IMR-90 (cell line): ENCODE results near the gene ZFP57. TPM values are rescaled to one million over a fixed set of nuclear protein-coding genes. Genes with fewer than 3 reads are reported as not detected.

Experiments used
- ATAC-seq: fragments of 200-7000 bp; cut with Tn5 transposase; 2 replicates; pipeline ENCODE4 v1.9.1; 2020; ENCODE audit warnings: low read depth, mild to moderate bottlenecking, moderate library complexity
- BruUV-seq: library from RNA; stranded (reverse); fragments of 400-500 nt; replicated peaks from 2 replicates; lab custom pipeline; 2021; lab: Mats Ljungman, UMichigan
- CTCF ChIA-PET: fragments of 300-600 bp; formaldehyde crosslinking; extraction: SDS; loops from one replicate; lab custom pipeline; 2021; ENCODE audit warnings: antibody characterized with exemption; lab: Yijun Ruan, JAX
- POLR2A ChIA-PET: fragments of 300-600 bp; sonication (Branson Sonifier 250); formaldehyde crosslinking; loops from one replicate; lab custom pipeline; 2022; ENCODE audit warnings: antibody characterized with exemption; ENCODE audit not compliant: unreplicated experiment; lab: Charles Lee
- DNase-seq: peaks from one replicate; pipeline ENCODE4 v3.0.0; 2013
- H2AFZ ChIP-seq: replicated peaks from 2 replicates; pipeline ENCODE3; 2013; ENCODE audit warnings: low read length, mild to moderate bottlenecking; ENCODE audit not compliant: poor library complexity
- H2AK5ac ChIP-seq: 2 replicates; pipeline ENCODE4 v1.6.1; 2013; ENCODE audit warnings: low read depth, low read length, inconsistent platforms
- H2AK9ac ChIP-seq: replicated peaks from 2 replicates; pipeline ENCODE3; 2013; ENCODE audit warnings: mild to moderate bottlenecking, low read depth, low read length, moderate library complexity; ENCODE audit not compliant: poor library complexity
- H2BK120ac ChIP-seq: 2 replicates; pipeline ENCODE4 v1.6.1; 2013; ENCODE audit warnings: low read depth, low read length, inconsistent platforms
- H2BK15ac ChIP-seq: 3 replicates; pipeline ENCODE4 v1.6.1; 2013; ENCODE audit warnings: low read depth, low read length, inconsistent platforms
- H2BK20ac ChIP-seq: 2 replicates; pipeline ENCODE4 v1.6.1; 2013; ENCODE audit warnings: low read depth, mild to moderate bottlenecking, inconsistent platforms, low read length, moderate library complexity
- H2BK5ac ChIP-seq: 2 replicates; pipeline ENCODE4 v1.6.1; 2013; ENCODE audit warnings: mild to moderate bottlenecking, low read depth, low read length, inconsistent platforms; ENCODE audit not compliant: poor library complexity, severe bottlenecking
- H3K14ac ChIP-seq: replicated peaks from 2 replicates; pipeline ENCODE4 v1.6.1; 2013; ENCODE audit warnings: low read depth, low read length, inconsistent platforms
- H3K18ac ChIP-seq: 2 replicates; pipeline ENCODE4 v1.6.1; 2013; ENCODE audit warnings: low read depth, low read length, control low read depth
- H3K23ac ChIP-seq: 2 replicates; pipeline ENCODE4 v1.6.1; 2013; ENCODE audit warnings: low read depth, low read length, inconsistent platforms
- H3K27ac ChIP-seq: 2 replicates; pipeline ENCODE4 v1.5.1; 2013; ENCODE audit warnings: mild to moderate bottlenecking, control low read depth, low read length; ENCODE audit not compliant: insufficient read depth
- H3K27me3 ChIP-seq: 2 replicates; pipeline ENCODE4 v1.6.1; 2013; ENCODE audit warnings: low read length; ENCODE audit not compliant: control insufficient read depth, insufficient read depth
- H3K36me3 ChIP-seq: 2 replicates; pipeline ENCODE4 v1.6.1; 2013; ENCODE audit warnings: low read length, mixed read lengths; ENCODE audit not compliant: control insufficient read depth, insufficient read depth
- H3K4ac ChIP-seq: 2 replicates; pipeline ENCODE4 v1.6.1; 2013; ENCODE audit warnings: low read depth, low read length, inconsistent platforms
- H3K4me1 ChIP-seq: 2 replicates; pipeline ENCODE4 v1.6.1; 2013; ENCODE audit warnings: low read length, mixed read lengths; ENCODE audit not compliant: control insufficient read depth, insufficient read depth
- H3K4me2 ChIP-seq: 2 replicates; pipeline ENCODE4 v1.6.1; 2013; ENCODE audit warnings: low read depth, mild to moderate bottlenecking, control low read depth, low read length, moderate library complexity
- H3K4me3 ChIP-seq: 2 replicates; pipeline ENCODE4 v1.5.1; 2013; ENCODE audit warnings: low read depth, mild to moderate bottlenecking, control low read depth, low read length, moderate library complexity; ENCODE audit not compliant: insufficient read depth
- H3K56ac ChIP-seq: 2 replicates; pipeline ENCODE4 v1.6.1; 2013; ENCODE audit warnings: low read length, inconsistent platforms; ENCODE audit not compliant: insufficient read depth; ENCODE audit errors: extremely low read depth
- H3K79me1 ChIP-seq, 2 experiments: 2 replicates each; pipeline ENCODE4 v1.6.1; 2013; ENCODE audit warnings: low read length in 2 of 2, inconsistent platforms in 1 of 2, low read depth in 1 of 2
- H3K9ac ChIP-seq: 2 replicates; pipeline ENCODE4 v1.6.1; 2013; ENCODE audit warnings: low read depth, low read length, control low read depth
- H3K9me1 ChIP-seq: 2 replicates; pipeline ENCODE4 v1.6.1; 2013; ENCODE audit warnings: low read length, inconsistent platforms; ENCODE audit not compliant: insufficient read depth
- H3K9me3 ChIP-seq: 2 replicates; pipeline ENCODE4 v1.6.1; 2013; ENCODE audit warnings: low read length; ENCODE audit not compliant: control insufficient read depth, insufficient read depth
- H4K20me1 ChIP-seq: 2 replicates; pipeline ENCODE4 v1.6.1; 2013; ENCODE audit warnings: low read length, inconsistent platforms; ENCODE audit not compliant: insufficient read depth
- H4K5ac ChIP-seq: 2 replicates; pipeline ENCODE4 v1.6.1; 2013; ENCODE audit warnings: mild to moderate bottlenecking, low read depth, low read length, control low read depth
- H4K8ac ChIP-seq, 2 experiments: 2 replicates each; pipeline ENCODE4 v1.6.1; 2013; ENCODE audit warnings: low read depth in 2 of 2, low read length in 2 of 2, control low read depth in 1 of 2, inconsistent platforms in 1 of 2
- H4K91ac ChIP-seq: 2 replicates; pipeline ENCODE4 v1.6.1; 2013; ENCODE audit warnings: low read depth, low read length, inconsistent platforms; ENCODE audit not compliant: insufficient read depth
- RCOR1 ChIP-seq: IDR thresholded peaks from 2 replicates; pipeline ENCODE4 v1.6.1; 2012; ENCODE audit warnings: mild to moderate bottlenecking, low read length, improper control_type of control experiment; ENCODE audit not compliant: insufficient replicate concordance
- WGBS, 2 experiments: methylation state at CpG; one replicate each; pipeline versions ENCODE4 v1.1.5 to v1.1.7; 2013; ENCODE audit warnings: missing lambda C conversion rate in 2 of 2; ENCODE audit not compliant: insufficient read length in 1 of 2; ENCODE audit errors: extremely low coverage in 2 of 2; 5-methylcytosine and 5-hydroxymethylcytosine counted together
- dilution Hi-C: fragments of 300-500 bp; cut with HindIII; formaldehyde crosslinking; loops from one replicate; pipeline ENCODE4 v1.14.3; 2018; ENCODE audit warnings: low sequenced_read_pairs; ENCODE audit not compliant: unreplicated experiment
- in situ Hi-C: fragments of 300-500 bp; cut with MboI; formaldehyde crosslinking; loops from 3 replicates; pipeline ENCODE4 v1.14.3; 2019; ENCODE audit warnings: low sequenced_read_pairs, inconsistent platforms, mixed read lengths
- intact Hi-C: fragments of 100-400 bp; cut with micrococcal nuclease; formaldehyde crosslinking; loops from 2 replicates; pipeline ENCODE4 v1.10.0; 2022
- polyA plus RNA-seq, 3 experiments: library from polyadenylated mRNA; depleted of rRNA; stranded (reverse); fragments of >200 nt; gene quantifications; 2 replicates each; pipeline ENCODE4 v1.2.3, GENCODE V29; 2012; ENCODE audit warnings: low replicate concordance in 1 of 3
- total RNA-seq: library from RNA; depleted of rRNA; stranded (reverse); fragments of >200 nt; gene quantifications from 2 replicates; pipeline ENCODE4 v1.2.3, GENCODE V29; 2012
- TF ChIP-seq, protein P1 (sequence below): conservative IDR thresholded peaks from 2 replicates; pipeline ENCODE4 v1.5.1; 2012; ENCODE audit warnings: mild to moderate bottlenecking, low read depth, low read length, improper control_type of control experiment

ZFP57 gene
- total and polyA plus RNA-seq, 2 of the 4 experiments (the other 2 are of a cell fraction) = not detected

DNA sequence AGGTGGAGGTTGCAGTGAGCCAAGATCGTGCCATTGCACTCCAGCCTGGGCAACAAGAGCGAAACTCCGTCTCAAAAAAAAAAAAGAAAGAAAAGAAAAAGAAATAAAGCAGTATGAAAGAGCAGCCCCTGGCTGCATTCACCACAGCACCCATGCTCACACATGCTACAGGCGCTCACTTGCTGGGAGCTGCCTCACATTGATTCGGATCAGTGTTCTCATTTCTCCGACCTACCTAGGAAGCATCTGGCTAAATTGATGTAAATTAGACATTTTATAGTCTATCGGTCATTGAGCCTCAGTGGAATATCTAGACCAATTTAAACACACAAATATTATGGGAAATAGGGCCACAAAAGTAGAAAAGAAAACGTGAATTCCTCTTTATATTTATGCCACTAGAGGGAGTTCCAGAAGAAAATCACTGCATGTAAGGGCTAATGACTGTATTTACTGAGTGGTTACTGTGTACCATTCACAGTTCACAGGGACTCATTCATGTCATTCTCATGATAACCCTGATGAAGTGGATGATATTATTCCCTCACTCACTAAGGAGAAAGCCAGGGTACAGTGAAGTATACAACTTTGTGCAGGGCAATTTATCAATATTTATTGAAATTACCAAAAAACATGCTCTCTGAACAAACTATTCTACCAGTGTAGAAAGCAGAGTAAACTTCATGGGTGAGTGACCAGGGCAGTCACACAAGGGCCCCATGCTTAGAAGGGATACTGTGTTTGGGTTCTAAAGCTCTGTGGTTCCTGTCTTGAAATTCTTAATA, 29.3 kb downstream of the ZFP57 start:
- H3K9ac ChIP-seq = no peak overlapping the region
- H3K4me2 ChIP-seq = no peak overlapping the region
- no peak overlapping the region for H3K27ac ChIP-seq
- no peak overlapping the region for H4K8ac ChIP-seq
- dilution Hi-C loops = no loop called here
- H4K5ac ChIP-seq = no peak overlapping the region
- H3K4me1 ChIP-seq = no peaks in the 10 kb centered on the region
- H3K23ac ChIP-seq = no peak overlapping the region
- no peaks in the 10 kb centered on the region for H4K20me1 ChIP-seq
- no peaks in the 10 kb centered on the region for H3K36me3 ChIP-seq
- no peak overlapping the region for H2AK5ac ChIP-seq
- in situ Hi-C loops = no loop called here
- no peak overlapping the region for H2AFZ ChIP-seq
- no TSS peak for BruUV-seq
- ATAC-seq (0 out of 2 replicates have a peak, but pooled peaks have one; percentile 15), DNase-seq (peak; percentile 37)
- H3K4ac ChIP-seq = no peak overlapping the region
- H2BK120ac ChIP-seq = no peak overlapping the region
- H3K56ac ChIP-seq = no peak overlapping the region
- H2BK5ac ChIP-seq = no peak overlapping the region
- H3K9me3 ChIP-seq = no peaks in the 10 kb centered on the region
- POLR2A ChIA-PET = no interaction called here
- H3K79me1 ChIP-seq = no peaks in the 10 kb centered on the region
- H3K4me3 ChIP-seq = no peak overlapping the region
- intact Hi-C loops = loop anchor here (1.0 kb wide), 1 partner anchor 102 kb away; no protein-coding TSS in a partner anchor
- no peak overlapping the region for H2BK15ac ChIP-seq
- H3K18ac ChIP-seq = no peak overlapping the region
- CTCF ChIA-PET = interaction anchor here (1.5 to 2.7 kb wide), 2 partner anchors 10 to 14 kb away, joined by 3 to 33 read pairs; no protein-coding TSS in a partner anchor
- no peak overlapping the region for H2AK9ac ChIP-seq
- no CpG with 5 or more reads among the region's 8 CpGs for WGBS, 2 experiments
- TF ChIP-seq, protein P1, sequence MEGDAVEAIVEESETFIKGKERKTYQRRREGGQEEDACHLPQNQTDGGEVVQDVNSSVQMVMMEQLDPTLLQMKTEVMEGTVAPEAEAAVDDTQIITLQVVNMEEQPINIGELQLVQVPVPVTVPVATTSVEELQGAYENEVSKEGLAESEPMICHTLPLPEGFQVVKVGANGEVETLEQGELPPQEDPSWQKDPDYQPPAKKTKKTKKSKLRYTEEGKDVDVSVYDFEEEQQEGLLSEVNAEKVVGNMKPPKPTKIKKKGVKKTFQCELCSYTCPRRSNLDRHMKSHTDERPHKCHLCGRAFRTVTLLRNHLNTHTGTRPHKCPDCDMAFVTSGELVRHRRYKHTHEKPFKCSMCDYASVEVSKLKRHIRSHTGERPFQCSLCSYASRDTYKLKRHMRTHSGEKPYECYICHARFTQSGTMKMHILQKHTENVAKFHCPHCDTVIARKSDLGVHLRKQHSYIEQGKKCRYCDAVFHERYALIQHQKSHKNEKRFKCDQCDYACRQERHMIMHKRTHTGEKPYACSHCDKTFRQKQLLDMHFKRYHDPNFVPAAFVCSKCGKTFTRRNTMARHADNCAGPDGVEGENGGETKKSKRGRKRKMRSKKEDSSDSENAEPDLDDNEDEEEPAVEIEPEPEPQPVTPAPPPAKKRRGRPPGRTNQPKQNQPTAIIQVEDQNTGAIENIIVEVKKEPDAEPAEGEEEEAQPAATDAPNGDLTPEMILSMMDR = peak; percentile 64
- TF ChIP-seq RCOR1 = no peak
- no peak overlapping the region for H4K91ac ChIP-seq
- H3K27me3 ChIP-seq = peaks cover 11% of the 10 kb centered on the region
- no peak overlapping the region for H3K14ac ChIP-seq
- no peaks in the 10 kb centered on the region for H3K9me1 ChIP-seq
- H2BK20ac ChIP-seq = no peak overlapping the region
